ENCODE data around the gene FGGY.

DNA sequence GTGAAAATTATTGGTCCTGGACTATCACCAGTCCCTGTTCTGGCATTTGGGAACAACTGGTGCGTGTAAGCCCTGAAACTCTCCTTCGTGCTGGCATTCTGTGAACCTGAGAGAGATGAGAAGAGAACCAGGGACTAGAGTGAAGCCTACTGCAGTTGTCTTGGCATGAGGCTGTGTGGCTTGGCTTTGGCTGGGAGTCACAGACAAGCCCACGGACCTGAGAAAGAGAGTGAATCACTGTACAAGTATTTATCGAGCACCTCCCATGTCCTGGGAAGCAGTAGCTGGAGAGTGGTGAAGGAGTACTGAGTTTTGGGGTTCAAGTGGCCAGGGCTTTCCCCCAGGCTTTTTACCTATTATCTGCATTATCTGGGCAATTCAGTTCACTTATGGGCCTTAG lies 63.3 kb downstream of the FGGY start:
- TF ChIP-seq, protein P1, sequence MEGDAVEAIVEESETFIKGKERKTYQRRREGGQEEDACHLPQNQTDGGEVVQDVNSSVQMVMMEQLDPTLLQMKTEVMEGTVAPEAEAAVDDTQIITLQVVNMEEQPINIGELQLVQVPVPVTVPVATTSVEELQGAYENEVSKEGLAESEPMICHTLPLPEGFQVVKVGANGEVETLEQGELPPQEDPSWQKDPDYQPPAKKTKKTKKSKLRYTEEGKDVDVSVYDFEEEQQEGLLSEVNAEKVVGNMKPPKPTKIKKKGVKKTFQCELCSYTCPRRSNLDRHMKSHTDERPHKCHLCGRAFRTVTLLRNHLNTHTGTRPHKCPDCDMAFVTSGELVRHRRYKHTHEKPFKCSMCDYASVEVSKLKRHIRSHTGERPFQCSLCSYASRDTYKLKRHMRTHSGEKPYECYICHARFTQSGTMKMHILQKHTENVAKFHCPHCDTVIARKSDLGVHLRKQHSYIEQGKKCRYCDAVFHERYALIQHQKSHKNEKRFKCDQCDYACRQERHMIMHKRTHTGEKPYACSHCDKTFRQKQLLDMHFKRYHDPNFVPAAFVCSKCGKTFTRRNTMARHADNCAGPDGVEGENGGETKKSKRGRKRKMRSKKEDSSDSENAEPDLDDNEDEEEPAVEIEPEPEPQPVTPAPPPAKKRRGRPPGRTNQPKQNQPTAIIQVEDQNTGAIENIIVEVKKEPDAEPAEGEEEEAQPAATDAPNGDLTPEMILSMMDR (IDR thresholded peaks at IDR 0.05; ENCODE audit: borderline replicate concordance, extremely low read depth, low read length, poor library complexity, severe bottlenecking): no peak
- no peak for TF ChIP-seq EZH2 (IDR thresholded peaks at IDR 0.05; ENCODE audit: borderline replicate concordance, low read depth, low read length, severe bottlenecking)

Measured in DND-41 (cell line).